Renal cortex interstitium (tissue), 11 donors: ENCODE data around the gene CAT. TPM values are rescaled to one million over a fixed set of nuclear protein-coding genes. Genes with fewer than 3 reads are reported as not detected.

Experiments
- DNase-seq, 11 donors: peaks; one replicate each; pipeline ENCODE4 v3.0.0-alpha.2; 2013; ENCODE audit warnings: low read depth in 9 of 11, low spot score in 4 of 11; ENCODE audit errors: extremely low read depth in 1 of 11
- polyA plus RNA-seq, 3 donors: library from polyadenylated mRNA; unstranded; fragments of 120-200 nt; gene quantifications; one replicate each; pipeline ENCODE4 v1.2.1, GENCODE V29; 2013; ENCODE audit not compliant: insufficient read length in 3 of 3

The CAT gene
- polyA plus RNA-seq, 3 donors = 150 to 191 (median 159) TPM

DNA sequence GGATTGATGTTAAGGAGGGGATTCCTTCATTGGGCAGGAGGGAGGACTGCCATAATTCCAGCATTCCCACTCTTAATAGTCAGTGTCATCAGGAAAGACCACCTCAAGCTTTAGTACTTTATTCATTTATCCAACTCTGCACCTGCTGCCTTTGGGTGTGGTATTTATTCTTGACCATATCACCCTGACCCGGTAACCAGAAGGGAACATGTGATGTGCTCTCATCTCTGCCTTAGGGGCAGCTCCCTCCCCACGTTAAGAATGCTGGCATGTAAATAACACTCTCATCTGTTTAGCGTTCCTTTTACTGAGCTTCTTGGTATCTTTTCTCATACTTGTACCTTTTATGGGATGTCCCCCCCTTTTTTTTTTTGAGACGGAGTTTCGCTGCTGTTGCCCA is 7.7 kb downstream of the CAT start:
- no peak for DNase-seq

DNA sequence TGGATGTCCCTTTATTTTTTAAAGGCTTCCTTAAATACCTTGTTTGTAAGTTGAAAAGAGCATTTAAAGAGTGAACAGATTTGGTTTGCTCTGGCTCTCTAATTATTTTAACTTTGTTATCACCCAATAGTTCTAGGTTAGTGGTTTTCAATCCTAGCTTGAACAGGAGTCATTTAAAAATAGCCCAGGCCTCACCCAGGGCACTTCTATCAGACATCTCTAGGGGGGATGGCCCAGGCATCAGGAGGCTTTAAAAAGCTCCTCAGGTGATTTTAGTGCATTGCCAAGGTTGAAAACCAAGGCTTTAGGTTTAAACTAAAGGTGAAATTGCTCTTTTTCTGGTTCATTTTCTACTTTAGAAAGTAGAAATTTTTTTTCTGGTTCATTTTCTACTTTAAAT is 8.3 kb downstream of the CAT start:
- DNase-seq = no peak

DNA sequence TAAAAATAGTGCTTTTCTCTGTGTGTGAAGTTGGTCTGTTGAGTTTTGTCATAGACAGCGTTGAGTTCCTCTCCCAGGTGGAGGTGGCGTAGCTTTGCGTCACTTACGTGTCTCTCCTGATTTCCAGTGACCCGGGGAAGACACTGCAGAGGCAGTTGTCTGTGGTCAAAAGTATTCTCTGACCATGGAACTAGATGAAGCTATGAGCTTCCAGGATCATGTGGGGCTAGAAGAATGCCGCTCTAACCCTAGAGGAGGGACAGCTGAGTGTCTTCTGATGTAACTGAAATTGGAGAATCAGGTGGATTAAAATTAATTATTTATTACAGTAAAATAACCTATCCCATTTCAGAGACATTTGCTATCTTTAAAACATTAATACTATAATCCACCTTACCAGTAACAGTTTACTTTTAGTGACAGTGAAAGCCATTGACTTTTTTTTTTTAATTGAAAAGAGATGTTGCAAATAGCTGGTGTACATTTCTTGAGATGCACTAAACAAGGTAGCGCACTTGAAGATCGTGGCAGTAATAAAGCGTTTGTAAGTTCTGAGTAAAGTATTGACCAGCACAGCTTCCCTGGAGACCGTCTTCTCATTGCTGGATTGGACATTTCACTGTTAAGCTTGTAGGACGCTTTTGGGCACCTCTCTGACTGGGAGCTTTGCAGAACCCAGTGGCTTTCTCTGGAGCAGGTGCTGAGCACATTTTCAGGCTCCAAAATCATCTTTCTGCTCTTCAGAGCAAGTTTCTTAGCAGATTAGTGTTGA is 9.7 kb downstream of the CAT start:
- DNase-seq = no peak

DNA sequence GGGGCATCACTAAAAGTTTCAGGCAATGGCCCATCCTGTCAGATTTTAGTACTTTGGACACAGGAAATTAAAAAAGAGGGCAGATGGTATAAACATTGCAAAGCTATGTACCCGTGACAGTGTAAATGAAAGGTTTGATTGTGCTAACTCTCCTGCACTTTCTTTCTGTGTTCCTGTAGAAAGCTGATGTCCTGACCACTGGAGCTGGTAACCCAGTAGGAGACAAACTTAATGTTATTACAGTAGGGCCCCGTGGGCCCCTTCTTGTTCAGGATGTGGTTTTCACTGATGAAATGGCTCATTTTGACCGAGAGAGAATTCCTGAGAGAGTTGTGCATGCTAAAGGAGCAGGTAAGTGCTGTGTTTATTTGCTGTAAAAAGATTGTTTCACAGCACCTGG is 10.3 kb downstream of the CAT start:
- DNase-seq = no peak

DNA sequence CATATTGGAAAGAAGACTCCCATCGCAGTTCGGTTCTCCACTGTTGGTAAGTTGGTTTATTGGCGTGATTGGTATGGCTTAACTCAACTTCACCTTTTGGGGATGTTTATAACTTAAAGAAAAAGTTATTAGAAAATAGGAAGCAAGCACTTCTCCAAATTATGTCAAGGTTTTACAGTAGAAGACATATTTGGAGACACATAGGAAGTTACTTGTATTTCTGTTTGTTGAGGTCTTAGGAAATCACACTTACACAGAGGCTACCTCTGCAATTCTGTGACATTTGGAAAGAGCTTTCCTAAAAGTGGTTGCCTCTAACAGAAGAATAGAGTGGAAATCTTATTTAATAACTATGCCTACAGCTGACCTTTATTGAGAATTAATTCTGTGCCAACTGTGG is 12.3 kb downstream of the CAT start:
- DNase-seq = no peak

DNA sequence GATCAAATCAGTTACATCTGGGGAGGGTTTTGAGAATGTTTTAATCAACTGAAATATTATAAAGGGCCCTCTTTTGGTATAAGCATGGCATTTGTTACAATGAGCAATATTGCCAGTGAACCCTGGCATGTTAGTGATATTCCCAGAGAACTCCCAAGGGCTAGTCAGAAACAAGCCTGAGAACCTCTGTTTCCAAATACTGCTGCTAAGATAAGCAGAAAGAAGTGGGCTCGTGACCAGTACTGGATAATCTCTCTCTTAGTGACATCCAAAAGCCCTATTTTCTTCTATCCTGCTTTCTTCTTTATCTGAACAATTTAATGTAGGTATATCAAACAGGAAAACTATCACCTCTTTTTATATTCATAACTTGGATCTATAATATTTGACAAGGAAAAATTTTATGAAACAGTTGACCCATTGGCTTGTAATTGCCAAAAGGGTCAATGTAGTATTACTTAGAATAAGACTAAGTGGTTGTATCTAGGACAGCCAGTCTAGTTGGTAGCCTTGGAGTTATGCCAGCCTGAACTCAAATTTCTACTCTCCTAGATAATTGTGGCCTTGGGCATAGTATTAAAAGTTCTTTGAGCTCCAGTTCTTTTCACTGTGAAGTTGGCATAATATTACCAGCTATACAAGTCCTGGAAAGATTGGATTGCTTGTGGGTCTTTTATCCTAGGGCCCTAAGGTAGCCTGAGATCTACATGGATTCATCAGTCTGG is 15.7 kb downstream of the CAT start:
- DNase-seq = no peak

DNA sequence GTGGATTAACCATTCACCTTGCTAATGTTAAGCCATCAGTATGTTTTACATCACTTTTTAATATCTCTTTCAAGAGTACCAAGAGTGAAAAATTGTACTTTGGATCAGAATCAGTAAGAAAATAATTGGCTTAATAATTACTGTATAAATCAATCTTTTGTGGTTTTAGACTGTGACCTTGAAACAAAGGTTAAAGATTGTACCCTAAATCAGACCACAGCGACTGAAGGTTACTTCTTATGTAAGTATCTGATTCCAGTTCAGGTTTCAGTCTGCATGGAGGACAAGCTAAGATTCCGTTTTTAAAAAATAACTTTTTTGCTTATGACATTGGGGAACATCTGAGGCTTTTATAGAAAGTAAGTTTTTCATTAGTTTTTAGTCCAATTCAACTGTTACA is 18.9 kb downstream of the CAT start:
- DNase-seq = no peak

DNA sequence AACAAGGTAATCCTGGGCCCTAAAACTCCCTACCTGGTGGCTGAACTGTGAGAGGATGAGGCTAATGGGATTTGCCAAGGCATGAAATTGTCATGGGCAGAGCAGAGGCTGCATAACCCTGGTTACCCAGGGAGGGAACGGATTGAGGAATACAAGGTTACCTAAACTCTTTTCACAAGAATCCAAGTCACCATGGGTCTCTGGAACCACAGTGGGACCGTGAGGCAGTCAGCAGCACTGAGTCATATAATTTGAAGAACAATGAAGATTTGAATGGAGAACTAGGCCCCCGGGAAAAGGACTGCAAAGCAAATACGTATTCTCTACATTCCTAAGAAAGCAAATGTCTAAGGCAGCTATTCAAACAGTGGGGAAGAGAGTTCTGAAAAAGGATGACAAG is 19.8 kb downstream of the CAT start:
- no peak for DNase-seq

DNA sequence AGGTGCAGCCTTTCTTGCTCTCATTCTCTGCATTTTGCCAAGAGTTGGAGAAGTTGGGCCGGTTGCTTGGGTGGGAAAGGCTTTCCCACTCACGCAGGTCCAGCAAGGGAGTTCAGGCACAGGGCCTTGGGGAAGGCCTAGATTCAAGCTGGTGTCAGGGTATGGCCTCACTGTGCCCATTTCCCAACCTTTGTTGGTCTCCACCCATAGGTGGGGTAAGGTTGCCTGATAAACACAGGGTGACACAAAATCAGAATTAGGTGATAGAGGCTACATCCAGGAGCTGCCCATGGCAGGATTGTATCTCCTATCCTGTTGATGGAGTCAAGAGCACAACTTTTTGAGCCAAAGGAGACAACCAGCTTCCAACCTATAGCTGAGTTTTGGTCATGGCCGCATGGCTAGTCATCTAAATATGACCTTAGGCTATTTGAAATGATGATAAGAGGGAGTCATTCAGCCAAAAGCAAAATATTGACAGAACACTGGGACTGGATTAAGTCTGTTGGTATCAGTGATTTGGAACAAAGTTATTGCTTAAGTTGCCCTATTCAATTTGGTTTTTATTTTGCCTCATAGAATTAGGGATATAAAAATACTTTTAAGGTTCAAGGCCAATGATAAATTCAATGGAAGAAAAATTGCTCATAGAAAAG is 20.9 kb downstream of the CAT start:
- no peak for DNase-seq

DNA sequence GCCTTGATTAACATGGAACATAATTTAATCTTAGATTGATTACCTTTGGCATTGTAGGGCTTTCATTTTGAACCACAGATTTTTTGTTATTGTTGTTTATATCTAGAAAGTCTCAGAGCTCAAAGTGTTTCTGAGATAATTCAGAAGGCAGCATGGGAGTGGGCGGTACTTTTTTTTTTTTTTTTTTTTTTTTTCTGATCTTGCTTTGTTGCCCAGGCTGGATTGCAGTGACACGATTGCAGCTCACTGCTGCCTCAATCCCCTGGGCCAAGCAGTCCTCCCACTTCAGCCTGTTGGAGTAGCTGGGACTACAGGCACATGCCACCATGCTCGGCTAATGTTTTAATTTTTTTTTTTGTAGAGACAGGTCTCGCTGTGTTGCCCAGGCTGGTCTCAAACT is 21.5 kb downstream of the CAT start:
- no peak for DNase-seq

DNA sequence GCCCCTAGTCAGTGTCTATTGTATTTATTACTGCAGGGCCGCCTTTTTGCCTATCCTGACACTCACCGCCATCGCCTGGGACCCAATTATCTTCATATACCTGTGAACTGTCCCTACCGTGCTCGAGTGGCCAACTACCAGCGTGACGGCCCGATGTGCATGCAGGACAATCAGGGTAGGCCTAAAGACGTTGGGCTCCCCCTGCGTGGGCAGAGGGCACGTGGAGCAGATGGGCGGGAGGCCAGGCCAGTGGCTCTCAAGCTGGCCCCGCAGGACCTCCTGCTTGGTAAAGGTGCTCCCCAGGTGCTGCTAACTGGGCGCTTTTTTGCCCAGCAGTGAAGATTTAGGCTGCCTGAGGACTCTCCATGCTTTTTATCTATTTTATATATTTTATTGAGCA is 22.5 kb downstream of the CAT start:
- no peak for DNase-seq

DNA sequence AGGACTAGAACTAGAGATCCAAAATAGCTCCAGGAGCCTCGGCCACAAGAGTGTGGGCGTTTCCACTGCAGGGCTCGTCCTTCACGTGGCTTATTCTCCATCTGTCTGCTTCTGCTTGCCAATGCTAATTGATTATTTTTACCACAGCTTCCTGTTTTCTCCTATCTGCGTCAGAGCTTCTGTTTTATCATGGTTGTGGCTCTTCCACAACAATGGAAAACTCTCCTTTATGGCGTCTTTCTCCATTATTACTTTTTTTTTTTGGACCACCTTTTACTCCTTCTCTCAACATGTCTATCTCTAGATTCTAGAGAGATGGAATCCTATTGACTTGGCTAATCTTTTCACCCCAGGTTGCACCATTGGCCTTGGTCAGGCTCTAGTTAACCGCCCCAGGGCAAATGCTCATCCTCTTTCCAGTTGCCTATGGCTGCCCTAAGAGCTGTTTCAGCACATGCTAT is 25.9 kb downstream of the CAT start:
- no peak for DNase-seq

DNA sequence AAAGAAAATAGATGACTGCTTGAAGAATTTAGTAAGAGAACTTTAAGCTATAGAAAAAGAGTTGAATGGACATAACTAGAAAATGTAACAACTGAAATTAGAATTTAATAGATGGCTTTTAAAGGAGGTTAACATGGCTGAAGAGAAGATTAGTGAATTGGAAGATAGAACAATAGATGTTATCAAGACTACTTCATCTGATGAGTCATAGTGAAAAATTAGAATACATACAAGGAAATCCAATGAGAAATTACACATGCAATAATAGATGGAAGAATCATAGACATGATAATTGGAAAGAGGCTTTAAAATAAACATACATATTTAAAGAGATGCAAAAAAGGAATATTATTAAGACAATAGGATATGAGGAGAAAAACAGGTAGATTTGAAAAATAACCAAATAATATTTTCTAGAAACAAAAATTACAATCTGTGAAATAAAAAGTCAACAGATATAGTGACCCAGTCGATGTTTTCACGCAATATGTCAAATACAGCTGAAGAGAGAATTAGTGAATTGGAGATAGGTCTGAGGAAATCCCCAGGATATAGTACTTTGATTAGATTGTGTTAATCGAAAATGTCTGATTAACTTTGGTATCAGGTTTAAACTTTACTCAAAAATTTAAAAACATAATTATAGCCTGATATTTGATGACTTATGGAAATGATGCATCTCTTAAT is 28.2 kb downstream of the CAT start:
- no peak for DNase-seq

DNA sequence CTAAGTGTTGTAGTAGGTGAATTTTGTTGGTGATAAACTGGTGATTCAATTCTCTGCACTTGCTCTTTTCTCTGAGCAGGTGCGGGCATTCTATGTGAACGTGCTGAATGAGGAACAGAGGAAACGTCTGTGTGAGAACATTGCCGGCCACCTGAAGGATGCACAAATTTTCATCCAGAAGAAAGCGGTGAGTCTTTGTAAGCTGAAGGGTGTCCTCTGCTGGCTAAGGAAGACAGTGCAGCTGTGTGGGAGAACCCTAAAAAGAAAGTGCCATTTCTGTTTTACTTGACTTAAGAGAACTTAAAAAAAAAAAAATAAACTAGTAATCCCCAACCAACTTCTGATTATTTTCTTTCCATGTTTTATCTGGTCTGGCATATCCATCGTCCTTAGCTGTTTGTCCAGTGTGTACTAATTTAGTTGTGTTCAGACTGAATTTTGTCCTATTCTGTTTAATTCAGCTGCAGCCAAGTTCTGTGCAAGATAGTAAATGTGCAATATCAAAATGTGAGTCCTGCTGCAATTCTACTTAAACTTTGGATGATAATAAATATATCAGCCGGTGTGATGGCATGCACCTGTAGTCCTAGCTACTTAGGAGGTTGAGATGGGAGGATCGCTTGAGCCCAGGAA is 29.6 kb downstream of the CAT start:
- DNase-seq = no peak

DNA sequence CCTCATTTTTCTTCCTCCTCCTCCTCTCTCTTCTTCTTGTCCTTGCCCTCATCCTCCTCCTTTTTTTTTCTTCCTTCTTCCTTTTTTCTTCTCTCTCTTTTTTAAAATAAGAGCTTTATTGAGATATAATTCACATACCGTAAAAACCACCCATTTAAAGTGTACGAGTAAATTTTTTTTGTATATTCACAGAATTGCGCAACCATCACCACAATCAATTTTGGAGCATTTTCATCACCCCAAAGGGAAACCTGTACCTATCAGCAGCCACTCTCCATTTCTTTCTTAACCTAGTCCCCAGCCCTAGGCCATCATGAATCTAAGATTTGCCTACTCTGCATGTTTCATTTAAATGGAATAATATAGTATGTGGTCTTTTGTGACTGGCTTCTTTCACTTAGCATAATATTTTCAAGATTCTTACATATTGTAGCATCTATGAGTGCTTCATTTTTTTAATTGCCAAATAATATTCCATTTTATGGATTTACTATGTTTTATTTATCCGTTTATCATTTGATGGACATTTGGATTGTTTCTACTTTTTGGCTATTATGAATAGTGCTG is 35.0 kb downstream of the CAT start:
- no peak for DNase-seq

DNA sequence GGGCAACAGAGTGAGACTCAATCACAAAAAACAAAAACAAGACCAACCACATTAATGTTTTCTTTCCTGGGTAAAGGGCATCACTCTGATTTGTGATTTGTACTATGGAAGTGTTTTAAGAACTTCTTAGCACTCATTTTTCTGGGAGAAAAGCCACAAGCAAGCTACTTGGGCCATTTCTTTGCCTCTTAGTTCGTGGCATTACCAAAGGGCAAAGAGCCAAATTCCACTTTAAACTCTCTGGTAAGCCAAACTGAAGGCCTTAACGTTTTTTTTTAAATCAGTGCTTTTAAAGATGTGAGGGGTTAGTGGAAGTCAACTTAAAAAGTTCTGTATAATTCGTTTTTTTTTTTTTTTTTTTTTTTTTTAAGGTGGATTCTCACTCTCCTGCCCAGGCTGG is 36.9 kb downstream of the CAT start:
- no peak for DNase-seq

DNA sequence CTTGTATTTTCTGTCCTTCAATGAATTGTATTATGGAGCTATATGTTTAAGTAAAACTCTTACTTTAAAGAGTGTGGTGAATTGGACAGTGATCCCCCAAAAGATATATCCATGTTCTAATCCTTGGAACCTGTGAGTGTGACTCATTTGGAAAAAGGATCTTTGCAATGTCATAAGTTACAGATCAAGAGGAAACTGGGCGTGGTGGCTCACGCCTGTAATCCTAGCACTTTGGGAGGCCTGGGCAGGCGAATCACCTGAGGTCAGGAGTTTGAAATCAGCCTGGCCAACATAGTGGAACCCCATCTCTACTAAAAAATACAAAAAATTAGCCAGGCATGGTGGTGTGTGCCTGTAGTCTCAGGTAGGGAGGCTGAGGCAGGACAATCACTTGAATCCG is 38.1 kb downstream of the CAT start:
- no peak for DNase-seq

DNA sequence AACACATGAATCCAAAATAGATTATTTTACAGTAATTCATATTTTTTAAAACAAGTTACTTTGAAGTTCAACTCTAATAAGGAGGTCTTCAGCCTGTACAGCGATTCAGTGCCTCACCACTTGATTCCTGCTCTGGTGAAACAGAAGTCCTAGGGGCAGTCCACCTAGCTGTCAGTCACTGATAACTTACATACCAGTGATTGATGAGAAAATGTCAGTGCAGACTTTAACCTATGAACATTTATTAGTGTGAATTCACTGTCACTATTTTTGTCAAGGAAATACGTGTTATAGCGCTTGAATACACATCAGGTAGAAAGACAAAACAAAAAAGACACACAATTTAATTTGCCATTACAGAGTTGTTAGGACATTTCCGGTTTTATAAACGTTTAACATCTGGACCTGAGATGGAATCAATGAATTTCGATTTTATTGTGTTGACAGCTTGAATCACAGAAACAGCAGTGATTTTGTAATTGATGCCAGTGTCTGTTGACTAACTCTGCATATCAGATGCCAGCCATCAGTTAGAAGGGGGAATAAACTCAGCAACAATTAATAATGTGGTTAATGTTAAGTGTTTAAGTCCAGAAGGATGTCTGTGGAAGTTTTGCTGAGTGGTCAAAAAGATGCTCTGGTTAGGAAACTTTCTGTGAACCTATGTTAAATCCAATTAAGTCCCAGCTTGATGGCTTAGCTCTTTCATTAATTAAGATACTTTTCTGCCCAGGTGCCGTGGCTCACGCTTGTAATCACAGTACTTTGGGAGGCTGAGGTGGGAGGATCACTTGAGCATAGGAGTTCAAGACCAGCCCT is 40.3 kb downstream of the CAT start:
- no peak for DNase-seq
